Daoy (cell line): Measurements from ENCODE around the gene ETS2. TPM values are rescaled to one million over a fixed set of nuclear protein-coding genes. Genes with fewer than 3 reads are reported as not detected.

ENCODE experiments used
- DNase-seq: peaks from one replicate; pipeline ENCODE4 v3.0.0-alpha.2; 2015; ENCODE audit warnings: low read depth
- total RNA-seq: library from RNA; depleted of rRNA; stranded (reverse); fragments of >200 nt; shearing (Covaris generic); gene quantifications from 2 replicates; pipeline ENCODE4 v1.2.3, GENCODE V29; 2014

ETS2 gene
- total RNA-seq, 1 experiment from 2014 or later, result 21.5 TPM

DNA sequence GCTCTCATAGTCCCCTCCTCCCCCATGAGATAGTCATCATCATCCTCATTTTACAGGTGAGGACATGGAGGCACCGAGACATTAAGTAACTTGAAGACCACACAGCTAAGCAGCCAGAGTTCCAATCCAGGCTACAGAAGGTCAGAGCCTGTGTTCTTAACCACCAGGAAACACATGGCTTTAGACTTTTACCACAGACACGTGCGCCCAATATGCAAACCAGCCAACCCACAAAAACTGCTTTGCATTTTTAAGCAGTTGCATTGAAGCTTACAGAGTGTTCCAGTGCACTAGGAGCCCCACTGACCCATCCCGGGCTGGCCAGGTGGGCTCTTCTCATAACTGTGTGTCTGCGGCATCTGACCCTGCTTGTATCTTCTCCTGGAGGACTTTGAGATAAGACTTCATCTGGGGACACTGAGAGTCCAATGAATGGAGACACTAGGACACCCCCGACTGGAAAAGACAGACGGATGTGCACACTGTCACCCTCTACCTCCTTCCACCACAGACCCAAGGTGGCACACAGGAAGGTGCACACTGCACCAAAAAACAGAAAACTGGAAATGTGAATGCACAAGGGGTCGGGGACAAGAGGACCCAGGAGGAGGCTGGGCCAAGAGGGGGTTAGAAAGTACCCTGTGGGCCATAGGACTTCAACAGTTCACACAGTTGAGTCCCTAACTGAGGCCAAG is 56.4 kb downstream of the ETS2 start:
- no peak for DNase-seq

DNA sequence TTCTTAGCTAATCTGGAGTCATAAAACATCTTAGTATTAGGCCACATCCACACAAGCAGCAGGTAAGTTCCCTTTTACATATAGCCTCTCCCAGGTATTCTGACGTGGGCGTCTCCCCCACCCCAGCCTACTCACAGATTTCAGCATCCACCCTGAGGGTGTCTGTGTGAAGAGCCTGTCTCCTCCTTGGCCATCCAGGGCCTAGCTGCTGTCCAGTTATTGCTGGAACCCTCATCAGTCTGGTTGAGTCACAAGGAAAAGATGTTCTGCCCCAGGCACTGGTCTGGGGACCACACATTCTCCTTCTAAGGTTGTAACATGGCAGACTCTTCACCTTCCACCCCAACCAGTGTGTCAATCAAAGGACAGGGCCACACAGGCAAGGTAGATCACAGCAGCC is 57.6 kb downstream of the ETS2 start:
- no peak for DNase-seq

DNA sequence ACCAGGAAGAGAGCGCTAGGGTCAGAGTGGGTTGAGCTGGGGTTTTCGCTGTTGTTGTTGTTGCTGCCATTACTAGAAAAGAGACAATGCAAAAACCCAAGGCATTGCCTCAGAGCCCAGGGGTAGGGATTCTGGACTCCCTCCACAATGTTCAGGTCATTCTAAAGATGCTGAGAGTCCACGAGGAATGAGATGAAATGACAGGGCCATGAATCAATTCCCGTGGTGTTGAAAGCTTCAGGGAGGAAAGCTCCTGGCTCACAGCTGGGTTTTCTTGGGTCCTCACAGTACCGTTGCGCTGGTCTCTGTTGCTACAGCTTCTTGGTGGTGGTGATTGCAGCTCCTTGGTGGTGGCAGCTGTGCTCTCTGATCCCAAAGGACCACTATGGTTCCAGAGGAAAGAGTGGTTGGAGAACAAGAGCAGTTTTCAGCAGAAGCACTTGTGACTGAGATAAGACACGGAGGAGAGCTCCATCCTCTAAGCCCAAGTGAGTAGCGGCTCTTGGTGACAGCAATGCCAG is 58.2 kb downstream of the ETS2 start:
- DNase-seq, result no peak

DNA sequence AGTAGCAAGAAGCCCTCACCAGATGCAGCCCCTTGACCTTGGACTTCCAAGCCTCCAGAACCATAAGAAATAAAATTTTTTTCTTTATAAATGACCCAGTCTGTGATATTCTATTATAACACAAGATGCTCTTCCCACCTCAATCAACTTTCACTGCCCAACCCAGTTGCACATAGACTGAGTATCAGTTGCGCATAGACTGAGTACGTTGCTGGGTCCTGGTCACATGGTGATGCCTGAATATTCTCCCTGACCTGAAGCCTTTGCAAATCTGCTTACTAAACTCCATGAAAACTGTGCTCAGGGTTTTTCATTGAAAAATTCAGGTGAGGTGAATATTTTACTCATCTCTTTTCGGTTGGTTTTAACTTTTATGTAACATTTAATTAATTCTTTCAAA is 59.2 kb downstream of the ETS2 start:
- no peak for DNase-seq

DNA sequence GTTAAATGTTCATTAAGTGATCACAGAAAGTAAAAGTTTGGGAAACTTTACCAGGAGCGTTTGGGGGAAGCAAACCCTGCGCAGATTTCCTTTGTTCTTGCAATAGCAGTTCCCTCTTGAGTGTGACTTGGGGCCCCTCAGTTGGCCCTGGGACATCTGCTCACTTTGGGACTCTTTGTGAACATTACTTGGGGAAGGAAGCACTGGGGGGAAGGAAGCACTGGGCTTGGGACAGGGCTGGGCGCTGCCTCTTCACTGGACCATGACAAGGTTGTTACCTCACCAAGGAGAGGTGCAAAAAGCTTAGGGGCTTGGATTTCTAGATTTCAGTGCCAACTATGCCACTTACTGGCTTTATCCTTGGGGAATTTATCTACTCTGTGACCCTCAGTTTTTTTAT is 63.5 kb downstream of the ETS2 start:
- no peak for DNase-seq

DNA sequence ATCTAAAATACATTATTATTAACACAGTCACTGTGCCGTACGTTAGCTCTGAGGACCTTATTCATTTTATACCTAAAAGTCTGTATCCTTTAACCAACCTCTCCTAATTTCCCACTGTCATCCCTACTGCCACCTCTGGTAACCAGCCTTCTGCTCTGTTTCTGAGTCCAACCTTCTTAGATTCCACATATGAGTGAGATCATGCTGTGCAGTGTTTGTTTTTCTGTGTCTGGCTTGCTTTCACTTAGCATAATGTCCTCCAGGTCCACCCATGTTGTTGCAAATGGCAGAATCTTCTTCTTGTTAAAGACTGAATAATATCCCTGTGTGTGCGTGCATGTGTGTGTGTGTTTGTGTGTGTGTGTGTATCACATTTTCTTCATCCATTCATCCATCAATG is 64.2 kb downstream of the ETS2 start:
- peak; percentile 41 for DNase-seq
